HEK293T (cell line): Measurements from ENCODE around the gene FSCB.

Experiments used
- BHLHE40 ChIP-seq: fragments of 450-650 bp; IDR thresholded peaks from 2 replicates; pipeline ENCODE4 v1.6.1; 2016; ENCODE audit warnings: mild to moderate bottlenecking, moderate library complexity, borderline replicate concordance
- FOXM1 ChIP-seq: fragments of 450-650 bp; IDR thresholded peaks from 2 replicates; pipeline ENCODE4 v1.6.1; 2017; ENCODE audit warnings: mild to moderate bottlenecking, borderline replicate concordance
- ZNF384 ChIP-seq: fragments of 450-650 bp; IDR thresholded peaks from 2 replicates; pipeline ENCODE4 v1.6.1; 2016

DNA sequence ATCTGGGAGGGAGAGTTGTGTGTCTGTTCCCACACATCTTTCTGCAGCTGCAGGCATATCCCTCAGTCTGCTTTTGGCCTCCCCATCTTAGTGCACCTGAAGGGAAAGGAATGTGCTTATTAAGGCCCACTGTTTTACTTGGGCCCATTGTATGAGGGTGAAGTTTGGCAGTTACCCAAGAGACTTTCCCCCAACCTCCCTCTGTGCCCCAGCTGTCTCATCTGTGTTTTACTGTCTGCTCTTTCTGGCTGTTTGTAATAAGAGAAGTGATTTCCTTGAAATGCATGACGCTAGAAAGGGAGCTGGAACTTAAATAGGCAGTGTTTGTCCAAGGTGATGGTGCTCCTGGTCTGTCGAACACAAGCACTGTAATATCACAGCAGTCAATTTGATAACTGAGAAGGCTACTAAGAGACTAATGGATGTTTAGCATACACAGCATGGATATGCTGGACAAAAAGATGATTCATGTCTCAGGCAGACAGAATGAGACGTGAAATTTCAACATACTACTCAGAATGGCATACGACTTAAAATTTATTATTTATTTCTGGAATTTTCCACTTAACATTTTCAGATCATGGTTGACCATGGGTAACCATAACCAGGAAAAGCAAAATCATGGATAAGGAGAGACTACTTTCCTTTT, 43.6 kb downstream of the FSCB start:
- TF ChIP-seq BHLHE40, result no peak
- TF ChIP-seq FOXM1, result no peak
- TF ChIP-seq ZNF384, result no peak
